ENCODE results near the gene DPP8.

DPP8 gene

DNA sequence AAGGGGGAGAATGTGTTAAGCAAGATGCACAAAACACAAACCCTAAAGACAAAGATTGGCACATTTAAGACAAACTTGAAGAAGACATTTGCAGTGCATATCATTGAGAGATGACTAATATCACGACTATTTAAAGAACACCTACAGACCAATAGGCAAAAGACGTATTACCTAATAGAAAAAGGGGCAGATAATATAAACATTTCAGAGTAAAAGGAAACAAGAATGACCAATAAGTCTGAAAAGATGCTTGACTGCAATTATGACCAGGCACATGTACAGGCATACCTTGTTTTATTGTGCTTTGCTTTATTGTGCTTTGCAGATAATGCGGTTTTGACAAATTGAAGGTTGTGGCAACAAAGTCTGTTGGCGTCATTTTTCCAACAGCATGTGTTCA, 17.7 kb upstream of the DPP8 start:
- Histone ChIP-seq H2AFZ (ENCODE audit: low read depth, low read length) (no peak overlapping the region), H3K27ac (ENCODE audit: low read length) (no peak overlapping the region), H3K27me3 (ENCODE audit: insufficient read depth, low read length, poor library complexity) (no peaks in the 10 kb centered on the region), H3K36me3 (ENCODE audit: insufficient read depth, low read length) (peaks cover 26% of the 10 kb centered on the region), H3K4me2 (ENCODE audit: insufficient read depth, low read length) (no peak overlapping the region), H3K4me1 (ENCODE audit: insufficient read depth, low read length) (peaks cover 23% of the 10 kb centered on the region), H3K79me2 (ENCODE audit: insufficient read depth, low read length) (peaks cover 97% of the 10 kb centered on the region), H3K9me3 (ENCODE audit: insufficient read depth, low read length, severe bottlenecking) (no peaks in the 10 kb centered on the region), H4K20me1 (ENCODE audit: insufficient read depth, low read length) (peaks cover 69% of the 10 kb centered on the region), H3K9ac (ENCODE audit: low read depth, low read length) (no peak overlapping the region), H3K4me3 (ENCODE audit: low read depth in 1 of 2, low read length in 2 of 2) (no peak overlapping the region)
- no peak for ATAC-seq (ENCODE audit: insufficient read depth, low read depth)
- DNase-seq: no peak
- TF ChIP-seq, protein P1, sequence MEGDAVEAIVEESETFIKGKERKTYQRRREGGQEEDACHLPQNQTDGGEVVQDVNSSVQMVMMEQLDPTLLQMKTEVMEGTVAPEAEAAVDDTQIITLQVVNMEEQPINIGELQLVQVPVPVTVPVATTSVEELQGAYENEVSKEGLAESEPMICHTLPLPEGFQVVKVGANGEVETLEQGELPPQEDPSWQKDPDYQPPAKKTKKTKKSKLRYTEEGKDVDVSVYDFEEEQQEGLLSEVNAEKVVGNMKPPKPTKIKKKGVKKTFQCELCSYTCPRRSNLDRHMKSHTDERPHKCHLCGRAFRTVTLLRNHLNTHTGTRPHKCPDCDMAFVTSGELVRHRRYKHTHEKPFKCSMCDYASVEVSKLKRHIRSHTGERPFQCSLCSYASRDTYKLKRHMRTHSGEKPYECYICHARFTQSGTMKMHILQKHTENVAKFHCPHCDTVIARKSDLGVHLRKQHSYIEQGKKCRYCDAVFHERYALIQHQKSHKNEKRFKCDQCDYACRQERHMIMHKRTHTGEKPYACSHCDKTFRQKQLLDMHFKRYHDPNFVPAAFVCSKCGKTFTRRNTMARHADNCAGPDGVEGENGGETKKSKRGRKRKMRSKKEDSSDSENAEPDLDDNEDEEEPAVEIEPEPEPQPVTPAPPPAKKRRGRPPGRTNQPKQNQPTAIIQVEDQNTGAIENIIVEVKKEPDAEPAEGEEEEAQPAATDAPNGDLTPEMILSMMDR (IDR thresholded peaks at IDR 0.05; ENCODE audit: borderline replicate concordance, extremely low read depth, low read length, poor library complexity, severe bottlenecking): no peak
- no peak for TF ChIP-seq EZH2 (IDR thresholded peaks at IDR 0.05; ENCODE audit: borderline replicate concordance, low read depth, low read length, severe bottlenecking)

DNA sequence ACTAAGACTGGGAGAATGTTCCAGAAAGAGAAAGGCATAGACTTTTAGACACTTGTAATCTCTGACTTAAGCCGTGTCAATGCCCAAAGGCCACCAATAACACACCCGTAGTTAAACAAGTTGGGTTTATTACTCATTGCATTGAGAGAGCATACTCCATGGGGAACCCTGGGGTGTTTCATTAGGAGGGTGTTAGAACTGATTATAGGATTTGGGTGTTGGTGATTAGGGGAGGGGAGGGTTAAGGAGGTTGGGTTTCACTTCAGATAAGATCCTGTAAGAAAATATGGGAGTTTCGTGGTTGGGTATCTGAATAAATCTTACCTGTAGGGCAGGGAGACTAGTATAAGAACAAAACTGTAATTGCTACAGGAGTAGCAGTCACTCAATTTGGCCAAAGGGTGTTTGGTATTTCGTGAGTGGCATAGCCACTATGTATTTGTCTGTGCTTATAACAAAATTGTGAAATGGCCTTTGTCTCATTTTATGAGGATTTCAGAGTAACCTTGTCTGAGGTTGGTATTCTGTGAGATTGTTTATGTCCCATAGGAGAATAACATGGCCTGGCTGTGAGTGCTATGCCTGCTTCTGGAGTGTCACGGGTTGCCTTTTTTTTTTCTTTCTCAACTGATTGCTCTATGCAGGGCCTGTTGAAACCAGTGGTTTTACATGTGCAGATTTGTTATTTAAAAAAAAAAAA, 15.7 kb upstream of the DPP8 start:
- Histone ChIP-seq H3K4me3 (ENCODE audit: low read depth in 1 of 2, low read length in 2 of 2) (peak overlapping the region in 1 of 2 experiments; percentile 6; a peak in 1 of 4 replicates), H3K27me3 (ENCODE audit: insufficient read depth, low read length, poor library complexity) (no peaks in the 10 kb centered on the region), H4K20me1 (ENCODE audit: insufficient read depth, low read length) (peaks cover 52% of the 10 kb centered on the region), H3K4me2 (ENCODE audit: insufficient read depth, low read length) (peak overlapping the region; percentile 51), H3K79me2 (ENCODE audit: insufficient read depth, low read length) (peaks cover 81% of the 10 kb centered on the region), H2AFZ (ENCODE audit: low read depth, low read length) (no peak overlapping the region), H3K9ac (ENCODE audit: low read depth, low read length) (peak overlapping the region; percentile 10; the same call in 1 of the 2 replicates), H3K27ac (ENCODE audit: low read length) (peak overlapping the region; percentile 33; the same call in 1 of the 2 replicates), H3K36me3 (ENCODE audit: insufficient read depth, low read length) (peaks cover 26% of the 10 kb centered on the region), H3K4me1 (ENCODE audit: insufficient read depth, low read length) (peaks cover 30% of the 10 kb centered on the region), H3K9me3 (ENCODE audit: insufficient read depth, low read length, severe bottlenecking) (no peaks in the 10 kb centered on the region)
- DNase-seq: no peak
- ATAC-seq (ENCODE audit: insufficient read depth, low read depth): no peak
- TF ChIP-seq EZH2 (IDR thresholded peaks at IDR 0.05; ENCODE audit: borderline replicate concordance, low read depth, low read length, severe bottlenecking): no peak
- TF ChIP-seq, protein P1 (IDR thresholded peaks at IDR 0.05; ENCODE audit: borderline replicate concordance, extremely low read depth, low read length, poor library complexity, severe bottlenecking): no peak

DNA sequence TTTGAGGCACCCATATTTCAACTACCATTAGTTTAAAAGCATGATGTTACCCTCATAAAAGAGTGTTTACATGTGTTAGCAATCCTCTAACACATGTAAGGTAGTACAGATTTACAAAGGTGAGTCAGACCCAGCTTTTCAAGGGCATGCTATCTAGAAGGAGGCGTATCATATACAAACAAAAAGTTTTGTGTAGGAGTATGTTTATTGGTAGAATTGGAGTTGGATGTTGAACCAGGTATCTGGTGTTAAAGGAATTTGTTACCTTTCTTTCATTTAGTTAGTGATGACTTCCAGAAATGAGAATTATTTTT, 15.2 kb upstream of the DPP8 start:
- no peak overlapping the region for H3K27ac ChIP-seq (ENCODE audit: low read length)
- H3K79me2 ChIP-seq (ENCODE audit: insufficient read depth, low read length): peaks cover 77% of the 10 kb centered on the region
- no peak for DNase-seq
- peaks cover 26% of the 10 kb centered on the region for H3K36me3 ChIP-seq (ENCODE audit: insufficient read depth, low read length)
- peak overlapping the region; percentile 10; the same call in 1 of the 2 replicates for H3K9ac ChIP-seq (ENCODE audit: low read depth, low read length)
- ATAC-seq (ENCODE audit: insufficient read depth, low read depth): no peak
- no peak for TF ChIP-seq EZH2 (IDR thresholded peaks at IDR 0.05; ENCODE audit: borderline replicate concordance, low read depth, low read length, severe bottlenecking)
- TF ChIP-seq, protein P1 (IDR thresholded peaks at IDR 0.05; ENCODE audit: borderline replicate concordance, extremely low read depth, low read length, poor library complexity, severe bottlenecking): no peak
- H3K4me3 ChIP-seq (ENCODE audit: low read depth in 1 of 2, low read length in 2 of 2): peak overlapping the region in 1 of 2 experiments; percentile 6; a peak in 1 of 4 replicates
- H2AFZ ChIP-seq (ENCODE audit: low read depth, low read length): no peak overlapping the region
- no peaks in the 10 kb centered on the region for H3K27me3 ChIP-seq (ENCODE audit: insufficient read depth, low read length, poor library complexity)
- no peaks in the 10 kb centered on the region for H3K9me3 ChIP-seq (ENCODE audit: insufficient read depth, low read length, severe bottlenecking)
- peaks cover 30% of the 10 kb centered on the region for H3K4me1 ChIP-seq (ENCODE audit: insufficient read depth, low read length)
- H4K20me1 ChIP-seq (ENCODE audit: insufficient read depth, low read length): peaks cover 48% of the 10 kb centered on the region
- H3K4me2 ChIP-seq (ENCODE audit: insufficient read depth, low read length): peak overlapping the region; percentile 51

All from DND-41 (cell line).